SK-N-SH (cell line): ENCODE results near the gene CERKL. TPM values are rescaled to one million over a fixed set of nuclear protein-coding genes. Genes with fewer than 3 reads are reported as not detected.

Source experiments
- CTCF ChIA-PET: fragments of 300-600, 350-600 bp; formaldehyde crosslinking; extraction: SDS; loops from one replicate; lab custom pipeline; 2021; lab: Yijun Ruan, JAX
- POLR2A ChIA-PET: fragments of 350-600 bp; sonication (Branson Sonifier 250); formaldehyde crosslinking; extraction: SDS; loops from one replicate; lab custom pipeline; 2020; ENCODE audit warnings: antibody characterized with exemption, inconsistent platforms; lab: Yijun Ruan, JAX
- DNase-seq: peaks from one replicate; pipeline ENCODE4 v3.0.0; 2012
- H2AFZ ChIP-seq: fragments of 200-600 bp; sonication (generic); 2 replicates; pipeline ENCODE4 v1.8.1; 2016; ENCODE audit warnings: antibody characterized with exemption, mild to moderate bottlenecking, low read depth
- H3F3A ChIP-seq: fragments of 200-600 bp; sonication (generic); replicated peaks from 2 replicates; pipeline ENCODE3; 2016; ENCODE audit warnings: antibody characterized with exemption, mild to moderate bottlenecking; ENCODE audit not compliant: insufficient read depth
- H3K27ac ChIP-seq, 2 experiments: fragments of 200-500 bp in 1 of 2; fragments of 200-600 bp in 1 of 2; sonication (Bioruptor generic) in 1 of 2; sonication (generic), shearing (Covaris generic) in 1 of 2; 2 replicates each; pipeline versions ENCODE4 v1.5.1 to v1.6.1; 2014 to 2016; ENCODE audit warnings: low read depth in 2 of 2, inconsistent platforms in 1 of 2, low read length in 1 of 2, mild to moderate bottlenecking in 1 of 2, mixed read lengths in 1 of 2
- H3K27me3 ChIP-seq: fragments of 200-600 bp; sonication (generic), shearing (Covaris generic); 2 replicates; pipeline ENCODE4 v1.6.1; 2016; ENCODE audit warnings: mixed run types; ENCODE audit not compliant: insufficient read depth
- H3K36me3 ChIP-seq, 2 experiments: fragments of 200-500 bp in 1 of 2; fragments of 200-600 bp in 1 of 2; sonication (Bioruptor generic) in 1 of 2; sonication (generic) in 1 of 2; replicated peaks in 1 of 2; 2 replicates each; pipeline versions ENCODE3 to v1.5.1; 2014 to 2016; ENCODE audit warnings: low read length in 1 of 2, mild to moderate bottlenecking in 1 of 2; ENCODE audit not compliant: insufficient read depth in 2 of 2, control insufficient read depth in 1 of 2
- H3K4me1 ChIP-seq, 2 experiments: fragments of 200-500 bp in 1 of 2; fragments of 200-600 bp in 1 of 2; sonication (Bioruptor generic) in 1 of 2; sonication (generic), shearing (Covaris generic) in 1 of 2; 2 replicates each; pipeline versions ENCODE4 v1.5.1 to v1.6.1; 2014 to 2016; ENCODE audit warnings: low read depth in 1 of 2, low read length in 1 of 2, mixed run types in 1 of 2; ENCODE audit not compliant: insufficient read depth in 2 of 2, control insufficient read depth in 1 of 2
- H3K4me2 ChIP-seq: fragments of 200-600 bp; sonication (generic), shearing (Covaris generic); 2 replicates; pipeline ENCODE4 v1.6.1; 2017; ENCODE audit warnings: mixed run types
- H3K4me3 ChIP-seq, 2 experiments: fragments of 200-500 bp in 1 of 2; fragments of 200-600 bp in 1 of 2; sonication (Bioruptor generic) in 1 of 2; sonication (generic), shearing (Covaris generic) in 1 of 2; 2 replicates each; pipeline versions ENCODE4 v1.5.1 to v1.8.1; 2014 to 2016; ENCODE audit warnings: low read depth in 2 of 2, inconsistent platforms in 1 of 2, low read length in 1 of 2, mild to moderate bottlenecking in 1 of 2, mixed read lengths in 1 of 2, moderate library complexity in 1 of 2
- H3K79me2 ChIP-seq: fragments of 200-600 bp; sonication (generic); 2 replicates; pipeline ENCODE4 v1.8.1; 2017; ENCODE audit warnings: mild to moderate bottlenecking; ENCODE audit not compliant: insufficient read depth
- H3K9ac ChIP-seq: fragments of 200-600 bp; sonication (generic); 2 replicates; pipeline ENCODE4 v1.6.1; 2017; ENCODE audit warnings: mixed run types
- H3K9me2 ChIP-seq: fragments of 200-600 bp; sonication (generic); 2 replicates; pipeline ENCODE4 v1.6.1; 2017; ENCODE audit warnings: mixed run types
- H3K9me3 ChIP-seq: fragments of 200-600 bp; sonication (generic); 2 replicates; pipeline ENCODE4 v1.6.1; 2017; ENCODE audit warnings: mixed run types, mild to moderate bottlenecking, moderate library complexity
- H4K20me1 ChIP-seq: fragments of 200-600 bp; sonication (generic); 2 replicates; pipeline ENCODE4 v1.6.1; 2017; ENCODE audit warnings: mild to moderate bottlenecking, mixed run types; ENCODE audit not compliant: insufficient read depth
- CHD2 ChIP-seq: fragments of 150-350 bp; IDR thresholded peaks from 2 replicates; pipeline ENCODE4 v1.6.1; 2018; ENCODE audit warnings: low read length; ENCODE audit not compliant: partially characterized antibody
- FOSL2 ChIP-seq: IDR thresholded peaks from 2 replicates; pipeline ENCODE4 v1.4.0; 2012; ENCODE audit warnings: low read depth, mild to moderate bottlenecking, moderate library complexity, borderline replicate concordance
- GABPA ChIP-seq: IDR thresholded peaks from 2 replicates; pipeline ENCODE4 v1.4.0; 2012; ENCODE audit warnings: low read depth, mild to moderate bottlenecking
- GATA2 ChIP-seq: sonication (generic); formaldehyde crosslinking; IDR thresholded peaks from 2 replicates; pipeline ENCODE4 v1.5.0; 2020; ENCODE audit warnings: mild to moderate bottlenecking, missing genetic modification reagents
- REST ChIP-seq: IDR thresholded peaks from 2 replicates; pipeline ENCODE4 v1.6.1; 2012; ENCODE audit warnings: mild to moderate bottlenecking, low read depth, low read length, moderate library complexity
- RXRA ChIP-seq: IDR thresholded peaks from 2 replicates; pipeline ENCODE4 v1.4.0; 2012; ENCODE audit warnings: low read depth, mild to moderate bottlenecking, borderline replicate concordance
- TAF1 ChIP-seq: IDR thresholded peaks from 2 replicates; pipeline ENCODE4 v1.6.1; 2012; ENCODE audit warnings: low read depth, mild to moderate bottlenecking, low read length, moderate library complexity, borderline replicate concordance
- USF2 ChIP-seq: fragments of 150-350 bp; IDR thresholded peaks from 2 replicates; pipeline ENCODE4 v1.6.1; 2017; ENCODE audit warnings: antibody characterized with exemption, low read length, low read depth, borderline replicate concordance
- WGBS: methylation state at CpG from one replicate; pipeline ENCODE4 v1.1.6; 2017; ENCODE audit warnings: low lambda C conversion rate; 5-methylcytosine and 5-hydroxymethylcytosine counted together
- polyA plus RNA-seq, 3 experiments: library from polyadenylated mRNA; depleted of rRNA; stranded (reverse); fragments of >200 nt; gene quantifications; 2 replicates each; pipeline ENCODE4 v1.2.3, GENCODE V29; 2012

The CERKL gene
- polyA plus RNA-seq, 1 of the 3 experiments (the other 2 are of a cell fraction) = 0.07 TPM

DNA sequence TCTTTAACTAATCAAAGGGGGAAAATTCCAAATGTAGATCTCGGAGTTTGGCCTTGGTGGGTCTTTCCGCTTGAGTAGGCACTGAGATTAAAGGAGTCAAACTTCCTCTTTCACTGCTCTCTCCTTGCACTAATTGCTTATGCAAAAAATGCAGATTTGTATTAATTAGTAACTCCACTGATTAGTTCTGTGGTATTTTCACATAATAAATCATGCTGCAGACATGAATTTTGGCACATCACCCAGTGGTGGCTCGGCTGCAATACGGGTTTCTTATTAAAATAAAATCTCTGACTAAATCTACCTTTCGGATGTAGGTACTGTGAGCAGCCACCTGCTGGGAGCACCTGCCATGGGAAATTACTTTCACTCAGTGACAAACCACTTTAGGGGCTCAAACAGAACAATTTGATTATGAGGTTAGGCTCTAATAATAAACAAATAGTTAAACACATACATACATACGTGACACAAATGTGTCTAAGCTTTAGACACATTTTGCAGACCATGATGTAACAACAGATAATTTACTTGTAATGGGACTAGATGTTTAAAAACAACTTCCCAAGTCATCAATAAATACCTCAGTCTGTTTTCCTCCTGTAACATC lies 29.8 kb upstream of the CERKL start:
- Histone ChIP-seq H3F3A (no peaks in the 10 kb centered on the region), H3K9ac (no peak overlapping the region), H3K9me3 (no peaks in the 10 kb centered on the region), H3K4me2 (no peak overlapping the region), H3K4me1 (no peaks in the 10 kb centered on the region; a peak in 1 of 4 replicates), H3K9me2 (no peaks in the 10 kb centered on the region), H3K4me3 (no peak overlapping the region), H4K20me1 (no peaks in the 10 kb centered on the region), H3K36me3 (no peaks in the 10 kb centered on the region), H3K79me2 (no peaks in the 10 kb centered on the region), H3K27ac (no peak overlapping the region), H2AFZ (no peak overlapping the region), H3K27me3 (no peaks in the 10 kb centered on the region)
- TF ChIP-seq FOSL2 = no peak
- TF ChIP-seq CHD2 = no peak
- TF ChIP-seq RXRA = no peak
- no peak for TF ChIP-seq TAF1
- no peak for TF ChIP-seq USF2
- TF ChIP-seq GATA2 = no peak
- TF ChIP-seq GABPA = no peak
- ChIA-PET CTCF (interaction anchor here (1.1 kb wide), 1 partner anchor 28 kb away, joined by 3 read pairs; no protein-coding TSS in a partner anchor), POLR2A (no interaction called here)
- no peak for DNase-seq
- 81% methylated on average over 6 of the region's 6 CpGs for WGBS

- H3F3A ChIP-seq = no peaks in the 10 kb centered on the region
- no peaks in the 10 kb centered on the region for H3K9me2 ChIP-seq
- no peaks in the 10 kb centered on the region for H3K9me3 ChIP-seq
- H4K20me1 ChIP-seq = no peaks in the 10 kb centered on the region
- no peak overlapping the region for H3K4me2 ChIP-seq
- CTCF ChIA-PET = interaction anchor here (0.7 to 2.2 kb wide), 2 partner anchors 22 to 113 kb away, joined by 3 to 9 read pairs; no protein-coding TSS in a partner anchor
- TF ChIP-seq FOSL2 = no peak
- TF ChIP-seq REST = peak; percentile 88
- no peak for DNase-seq
- H3K27ac ChIP-seq = no peak overlapping the region
- H3K79me2 ChIP-seq = no peaks in the 10 kb centered on the region
- H3K36me3 ChIP-seq = no peaks in the 10 kb centered on the region
- no peak overlapping the region for H3K4me3 ChIP-seq
- peaks cover 0 to 6% of the 10 kb centered on the region in 2 experiments; a peak in 1 of 4 replicates for H3K4me1 ChIP-seq
- H3K27me3 ChIP-seq = no peaks in the 10 kb centered on the region
- H2AFZ ChIP-seq = no peak overlapping the region
- POLR2A ChIA-PET = no interaction called here
- no peak overlapping the region for H3K9ac ChIP-seq
- 91% methylated on average over 21 of the region's 21 CpGs for WGBS
Observed at GRCh38 chr2:181685150-181685688, 28.3 kb upstream of the CERKL start.
